GM18517 (cell line): Measurements from ENCODE around the gene SH3PXD2A.
"Not testable (repeated sequence)": the region's sequence is repeated elsewhere in the genome, so short reads cannot be mapped to it uniquely, and the experiment has no call there.

ENCODE experiments used
- ATAC-seq: cut with Tn5 transposase; IDR thresholded peaks from one replicate; pipeline ENCODE4 v1.9.1; 2021; ENCODE audit warnings: mild to moderate bottlenecking, moderate library complexity; ENCODE audit not compliant: unreplicated experiment

The SH3PXD2A gene

DNA sequence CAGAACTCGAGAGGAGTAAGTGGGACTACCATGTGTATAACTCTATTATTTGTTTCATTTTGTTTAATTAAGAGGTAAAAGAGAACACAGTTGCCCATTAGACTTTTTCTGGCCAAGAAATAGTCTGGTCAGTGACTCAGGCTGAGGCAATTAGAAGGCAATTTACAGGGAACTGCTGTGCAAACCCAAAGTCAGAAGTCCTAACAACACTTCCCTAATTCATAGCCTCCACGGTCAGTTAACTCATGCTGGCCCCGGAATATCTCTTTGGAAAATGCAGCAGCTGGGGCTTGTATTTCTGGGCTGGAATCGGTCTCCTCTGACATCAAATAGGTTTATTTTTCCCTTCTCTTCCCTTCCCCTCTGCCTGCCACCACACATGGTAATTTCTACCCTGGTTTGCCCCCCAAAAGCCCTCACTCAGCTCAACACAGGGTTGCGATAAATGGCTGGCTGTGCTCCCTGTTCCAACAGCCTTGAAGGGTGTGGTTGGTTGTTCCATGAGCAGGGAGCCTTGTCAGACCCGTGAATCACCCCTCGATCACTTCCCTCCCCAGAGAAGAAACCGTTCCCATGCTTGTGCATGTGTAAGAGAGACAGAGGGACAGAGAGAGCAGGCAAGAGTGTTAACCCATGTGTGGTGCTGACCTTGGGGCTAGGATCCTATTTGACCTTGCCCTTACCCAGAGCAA lies 5.3 kb downstream of the SH3PXD2A start:
- ATAC-seq: no peak

DNA sequence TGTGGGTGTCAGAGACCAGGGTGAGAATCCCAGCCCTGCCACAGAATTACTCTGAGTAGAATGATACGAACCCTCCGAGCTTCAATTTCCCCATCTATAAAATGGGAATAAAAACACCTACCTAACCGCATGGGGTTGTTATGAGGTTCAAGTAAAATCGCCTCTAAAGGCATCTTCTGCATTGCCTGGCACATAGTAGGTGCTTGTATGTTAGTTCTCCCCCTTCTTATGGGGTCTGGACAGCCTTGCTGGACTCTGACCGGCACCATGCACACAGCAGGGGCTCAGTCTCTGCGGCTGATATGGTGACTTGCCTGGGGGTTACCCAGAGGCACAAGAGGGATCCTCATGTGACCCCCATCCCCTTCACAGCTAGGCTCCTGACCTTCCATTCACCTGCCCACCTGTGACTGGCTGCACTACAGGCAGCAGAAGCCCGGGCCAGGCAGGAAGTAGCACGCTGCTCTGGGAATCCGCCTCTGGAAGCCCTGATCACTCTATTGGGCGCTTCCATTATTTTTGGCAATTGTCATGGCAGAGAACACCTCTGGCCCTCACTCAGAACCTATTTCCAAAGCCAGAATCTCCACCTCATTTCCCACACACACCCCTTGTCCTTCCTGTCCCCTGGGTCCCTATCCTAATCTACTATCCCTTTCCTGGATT lies 6.0 kb downstream of the SH3PXD2A start:
- ATAC-seq: no peak

GRCh38 chr10:103847909-103848468 lies 7.4 kb downstream of the SH3PXD2A start:
- no peak for ATAC-seq

GRCh38 chr10:103847346-103847745 lies 8.0 kb downstream of the SH3PXD2A start:
- ATAC-seq: no peak

- no peak for ATAC-seq
These were observed 9.4 kb downstream of the SH3PXD2A start for GRCh38 chr10:103845972-103846371.

GRCh38 chr10:103845346-103845745 lies 10.0 kb downstream of the SH3PXD2A start:
- not testable (repeated sequence) for ATAC-seq

GRCh38 chr10:103843854-103844570 lies 11.4 kb downstream of the SH3PXD2A start:
- no peak for ATAC-seq

- no peak for ATAC-seq
These were observed 12.3 kb downstream of the SH3PXD2A start for GRCh38 chr10:103843045-103843444.

DNA sequence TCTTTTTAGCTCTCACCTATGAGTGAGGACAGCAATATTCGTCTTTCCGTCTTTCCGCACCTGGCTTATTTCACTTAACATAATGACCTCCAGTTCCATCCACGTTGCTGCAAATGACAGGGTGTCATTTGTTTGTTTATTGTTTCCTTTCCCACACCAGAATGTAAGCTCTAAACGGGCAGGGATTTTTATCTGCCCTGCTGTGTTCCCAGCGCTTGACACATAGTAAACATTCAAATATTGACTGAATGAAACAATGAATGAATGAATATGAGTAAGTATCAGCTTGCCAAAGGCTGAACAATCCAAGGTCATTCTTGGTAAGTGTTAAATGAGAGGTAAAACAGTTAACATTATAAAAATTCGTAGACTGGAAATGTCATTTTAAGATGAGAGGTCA lies 12.8 kb downstream of the SH3PXD2A start:
- ATAC-seq: no peak

- ATAC-seq: no peak
These were observed 13.9 kb downstream of the SH3PXD2A start for GRCh38 chr10:103841519-103841918.

DNA sequence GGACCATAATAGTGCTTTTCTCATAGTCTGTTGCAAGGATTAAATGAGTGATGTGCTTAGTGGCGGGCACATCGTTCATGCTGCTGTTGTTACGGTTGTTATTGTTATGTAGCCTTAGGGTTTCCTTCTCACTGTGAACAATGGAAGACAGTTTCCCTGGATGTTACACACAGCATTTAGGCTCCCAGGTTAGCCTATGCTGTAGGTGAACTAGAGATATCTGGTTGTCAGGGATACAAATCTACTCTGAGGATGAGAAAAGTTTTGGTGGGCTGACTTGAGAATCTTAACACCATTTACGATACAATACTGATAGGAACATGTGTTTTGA lies 14.7 kb downstream of the SH3PXD2A start:
- no peak for ATAC-seq

DNA sequence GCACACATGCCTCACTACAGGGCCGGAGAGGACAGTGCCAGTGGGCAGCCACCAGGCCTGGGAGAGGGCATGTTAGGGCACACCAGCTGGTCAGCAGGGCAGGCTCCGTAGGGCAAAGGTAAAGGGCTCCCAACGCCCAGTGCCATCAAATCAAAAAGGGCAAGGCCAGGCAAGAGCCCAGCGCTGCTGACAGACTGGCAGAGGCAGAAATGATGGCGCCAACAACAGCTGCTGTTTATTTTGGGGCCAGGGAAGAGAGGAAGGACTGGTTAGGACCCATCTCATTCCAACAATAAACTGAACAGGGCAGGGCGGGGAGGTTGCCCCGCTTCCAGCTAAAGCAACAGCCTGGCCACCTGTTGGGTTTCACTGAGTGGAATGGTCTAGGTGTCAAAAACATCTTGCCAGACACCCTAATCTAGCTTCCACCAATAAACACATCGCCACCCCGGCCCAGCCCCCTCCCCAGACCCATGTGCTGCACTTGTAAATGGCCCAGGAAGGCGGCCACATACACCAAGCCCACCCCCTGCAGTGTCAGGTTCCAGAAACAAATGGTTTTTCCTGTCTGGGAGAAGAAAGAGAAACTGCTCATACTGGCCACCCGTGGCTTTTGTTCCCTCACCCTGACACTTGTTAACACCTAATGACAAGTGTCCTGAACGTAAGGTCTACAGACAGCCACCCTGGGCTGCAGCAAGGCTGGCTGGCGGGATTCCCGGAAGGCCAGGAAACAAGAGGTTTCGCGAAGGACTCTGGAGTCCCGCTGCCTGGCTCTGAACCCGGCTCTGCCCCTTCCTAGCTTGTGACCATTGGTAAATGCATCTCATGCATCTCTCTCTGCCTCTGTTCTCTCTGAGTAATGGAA lies 15.3 kb downstream of the SH3PXD2A start:
- ATAC-seq: no peak

- ATAC-seq: no peak
These were observed 15.9 kb downstream of the SH3PXD2A start for GRCh38 chr10:103839519-103839871.

- no peak for ATAC-seq
These were observed 16.4 kb downstream of the SH3PXD2A start for GRCh38 chr10:103838862-103839518.

GRCh38 chr10:103838070-103838395 lies 17.3 kb downstream of the SH3PXD2A start:
- ATAC-seq: no peak

- no peak for ATAC-seq
These were observed 17.9 kb downstream of the SH3PXD2A start for GRCh38 chr10:103837370-103838069.

DNA sequence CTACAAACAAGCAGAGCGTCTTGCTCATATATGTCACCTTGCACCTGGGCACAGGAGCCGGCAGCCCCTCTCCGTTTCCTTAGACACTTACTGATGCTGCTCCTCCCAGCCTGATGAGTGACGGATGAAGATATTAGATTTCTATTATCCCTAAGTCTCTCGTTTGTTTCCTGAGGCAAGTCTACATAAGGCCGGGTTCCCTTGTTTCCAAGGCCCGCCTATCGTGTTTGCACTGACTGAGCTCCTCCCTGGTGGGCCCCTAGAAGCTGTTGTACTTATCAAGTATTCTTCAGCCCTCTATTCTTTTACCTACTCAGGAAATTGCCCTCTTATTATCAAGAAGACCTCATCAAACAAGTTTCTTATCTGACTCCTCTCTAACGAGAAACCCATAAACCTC lies 18.5 kb downstream of the SH3PXD2A start:
- no peak for ATAC-seq

DNA sequence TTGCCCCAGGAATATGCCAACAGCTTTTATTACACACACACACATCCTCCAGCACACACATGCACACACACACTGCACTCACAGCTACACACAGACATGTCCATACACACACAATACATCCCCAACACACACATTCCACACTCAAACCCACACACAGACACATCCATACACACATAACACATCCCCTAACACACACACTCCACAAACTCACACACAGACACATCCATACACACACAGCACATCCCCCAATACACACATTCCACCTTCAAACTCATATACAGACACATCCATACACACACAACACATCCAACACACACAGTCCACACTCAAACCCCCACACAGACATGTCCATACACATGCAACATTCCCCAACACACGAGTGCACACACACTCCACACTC lies 19.1 kb downstream of the SH3PXD2A start:
- ATAC-seq: no peak

- ATAC-seq: no peak
These were observed 20.0 kb downstream of the SH3PXD2A start for GRCh38 chr10:103835096-103836050.
